GM08714 (cell line): ENCODE data around the gene NEO1.

Experiments
- H3K4me3 ChIP-seq: fragments of 200-500 bp; sonication (Bioruptor generic); 2 replicates; pipeline ENCODE4 v1.5.1; 2014; ENCODE audit warnings: mild to moderate bottlenecking, low read length, inconsistent platforms
- ZNF274 ChIP-seq: IDR thresholded peaks from 2 replicates; pipeline ENCODE4 v1.6.1; 2012; ENCODE audit warnings: mild to moderate bottlenecking, low read depth, low read length

Gene NEO1

GRCh38 chr15:73130830-73131229 is 78.6 kb downstream of the NEO1 start:
- TF ChIP-seq ZNF274 = no peak

GRCh38 chr15:73134196-73134595 is 81.9 kb downstream of the NEO1 start:
- TF ChIP-seq ZNF274 = no peak

More at GRCh38 chr15:73130830-73131229, 78.6 kb downstream of the NEO1 start:
- H3K4me3 ChIP-seq = no peak overlapping the region

GRCh38 chr15:73139041-73139743 is 86.9 kb downstream of the NEO1 start:
- no peak for TF ChIP-seq ZNF274
- H3K4me3 ChIP-seq = no peak overlapping the region

More at GRCh38 chr15:73134196-73134595, 81.9 kb downstream of the NEO1 start:
- H3K4me3 ChIP-seq = no peak overlapping the region

DNA sequence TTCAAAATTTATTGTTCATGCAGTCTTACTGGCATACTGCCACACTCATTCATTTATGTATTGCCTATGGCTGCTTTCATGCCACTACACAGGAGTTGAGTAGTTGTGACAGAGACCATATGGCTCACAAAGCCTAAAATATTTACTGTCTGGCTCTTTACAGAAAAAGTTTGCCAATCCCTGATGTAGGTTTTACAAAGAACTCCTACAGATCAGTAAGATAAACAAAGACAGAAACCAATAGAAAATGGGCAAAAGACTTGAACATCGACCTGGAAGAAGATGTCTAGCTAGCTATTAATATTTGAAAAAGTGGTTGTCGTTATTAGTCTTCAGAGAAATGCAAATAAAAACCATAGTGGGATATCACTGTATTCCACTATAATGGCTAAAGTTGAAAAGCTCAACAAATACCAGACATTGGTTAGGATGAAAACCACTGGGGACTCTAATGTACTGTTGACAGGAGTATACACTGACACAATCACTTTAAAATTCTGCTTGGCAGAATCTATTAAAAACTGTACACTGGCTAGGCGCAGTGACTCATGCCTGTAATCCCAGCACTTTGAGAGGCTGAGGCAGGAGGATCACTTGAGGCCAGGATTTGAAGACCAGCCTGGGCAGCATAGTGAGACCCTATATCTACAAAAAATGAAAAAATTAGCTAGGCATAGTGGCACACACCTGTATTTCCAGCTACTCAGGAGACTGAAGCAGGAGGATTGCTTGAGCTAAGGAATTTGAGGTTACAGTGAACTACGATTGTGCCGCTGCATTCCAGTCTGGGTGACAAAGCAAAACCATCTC is 87.7 kb downstream of the NEO1 start:
- no peak overlapping the region for H3K4me3 ChIP-seq

DNA sequence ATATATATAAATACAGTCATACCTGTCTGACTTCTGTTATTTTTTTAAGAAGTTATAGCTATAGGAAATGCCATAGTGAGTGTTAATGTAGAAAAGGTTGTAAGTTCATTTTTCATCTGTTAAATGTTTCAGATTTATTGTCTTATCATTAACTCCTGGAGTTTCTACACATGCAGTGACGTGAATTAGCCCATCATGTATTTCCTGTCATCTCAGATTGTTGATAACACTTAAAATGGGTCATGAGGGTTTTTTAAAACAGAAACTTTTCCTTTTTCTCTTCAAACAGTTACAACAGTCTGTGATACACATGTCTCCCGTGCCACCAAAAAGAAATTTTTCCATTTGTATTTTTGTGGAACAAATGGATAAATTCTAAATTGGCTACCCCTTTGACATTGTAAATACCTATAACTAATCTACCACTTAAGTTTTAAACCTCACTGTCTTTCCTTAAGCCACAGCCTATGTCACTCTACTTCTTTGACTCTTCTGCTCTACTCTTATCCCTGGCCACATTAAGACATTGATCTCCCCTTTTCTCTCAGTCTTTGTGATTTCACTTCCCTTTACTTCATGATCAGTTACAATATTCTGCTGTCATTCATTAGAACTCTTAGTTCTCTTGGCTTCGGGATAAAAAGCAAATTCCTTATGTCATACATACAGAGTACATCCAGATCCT is 89.1 kb downstream of the NEO1 start:
- TF ChIP-seq ZNF274 = no peak
- no peak overlapping the region for H3K4me3 ChIP-seq

More for the DNA sequence above, 87.7 kb downstream of the NEO1 start:
- TF ChIP-seq ZNF274 = no peak

DNA sequence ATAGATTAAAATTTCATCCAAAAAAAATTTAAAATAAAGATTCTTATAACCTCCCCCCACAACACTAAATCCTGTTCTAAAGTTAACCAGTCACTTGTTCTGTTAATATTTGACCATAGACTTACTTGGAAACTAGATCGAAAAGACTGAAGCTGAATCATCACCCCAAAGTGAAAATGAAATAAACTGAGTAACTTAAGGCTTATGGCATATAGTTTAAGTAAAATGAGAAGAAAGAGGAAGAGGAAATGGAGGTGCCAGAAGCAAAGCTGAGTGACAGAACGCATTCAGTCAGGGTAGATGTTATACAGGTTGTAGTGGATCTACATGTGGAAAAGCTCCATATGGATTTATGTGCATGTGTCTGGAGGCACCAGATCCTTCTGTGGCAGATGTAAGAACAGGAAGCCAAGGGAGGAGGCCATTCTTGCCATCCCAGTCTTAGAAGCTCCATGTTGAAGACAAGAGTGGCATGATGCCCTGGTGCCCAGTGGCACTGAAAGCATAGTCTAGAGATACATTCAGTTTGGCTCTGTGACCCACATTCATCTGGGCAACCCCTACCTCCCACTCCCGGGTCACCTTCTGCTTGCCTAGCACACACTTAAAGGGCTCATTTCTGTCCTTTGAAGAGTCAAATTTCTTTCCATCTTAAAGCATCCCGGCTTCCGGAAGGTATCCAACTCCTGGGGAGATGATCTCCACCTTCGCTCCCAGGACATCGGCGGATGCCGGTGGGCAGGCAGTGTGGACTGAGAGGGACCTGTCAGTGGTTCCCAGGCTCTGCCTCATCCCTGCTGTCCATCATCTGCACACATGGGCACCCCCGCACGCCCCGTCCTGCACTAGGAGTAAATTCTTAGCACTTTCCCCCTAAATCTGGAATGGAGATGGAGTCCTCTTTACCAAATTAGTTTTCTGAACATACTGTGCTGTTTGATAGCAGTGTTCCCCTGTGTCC is 90.8 kb downstream of the NEO1 start:
- no peak for TF ChIP-seq ZNF274
- no peak overlapping the region; the same call in 1 of the 2 replicates for H3K4me3 ChIP-seq

- no peak overlapping the region for H3K4me3 ChIP-seq
- TF ChIP-seq ZNF274 = no peak
Measured at GRCh38 chr15:73143763-73144155, 91.5 kb downstream of the NEO1 start.

GRCh38 chr15:73146419-73146818 is 94.2 kb downstream of the NEO1 start:
- H3K4me3 ChIP-seq = no peak overlapping the region
- no peak for TF ChIP-seq ZNF274

GRCh38 chr15:73150831-73151230 is 98.6 kb downstream of the NEO1 start:
- TF ChIP-seq ZNF274 = no peak
- no peak overlapping the region for H3K4me3 ChIP-seq

DNA sequence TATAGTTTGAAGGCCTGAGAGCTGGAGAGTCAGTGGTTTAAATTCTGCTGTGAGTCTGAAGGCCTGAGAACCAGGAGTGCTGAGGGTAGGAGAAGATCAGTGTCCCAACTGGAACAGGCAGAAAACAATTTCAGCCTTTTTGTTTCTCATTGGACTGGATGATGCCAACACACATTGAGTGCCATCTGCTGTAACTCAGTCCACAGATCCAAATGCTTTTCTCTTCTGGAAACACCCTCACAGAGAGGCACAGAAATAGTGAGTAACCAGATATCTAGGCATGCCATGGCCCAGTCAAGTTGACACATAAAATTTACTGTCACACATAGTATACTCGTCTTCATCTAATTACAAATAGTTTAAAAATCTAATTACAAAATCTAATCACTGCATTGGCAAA is 100.8 kb downstream of the NEO1 start:
- H3K4me3 ChIP-seq = no peak overlapping the region
- TF ChIP-seq ZNF274 = no peak

DNA sequence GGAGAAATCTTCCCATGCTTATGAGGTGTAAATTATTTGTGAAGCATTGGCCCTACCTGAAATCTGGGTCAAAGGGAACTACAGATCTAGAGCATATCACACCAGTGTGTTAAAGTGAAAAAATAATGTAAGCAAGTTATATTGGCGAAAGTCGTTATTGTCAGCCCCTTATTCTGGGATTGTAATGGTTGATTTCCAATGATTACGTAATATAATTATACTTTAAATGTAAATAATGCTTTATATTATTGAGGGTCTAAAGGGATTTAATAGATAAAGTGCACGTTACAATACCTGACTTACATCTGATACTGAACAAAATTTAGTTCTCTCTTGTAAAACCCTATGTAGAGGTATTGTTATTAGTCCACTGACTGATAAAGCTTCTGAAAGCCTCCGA is 101.2 kb downstream of the NEO1 start:
- no peak for TF ChIP-seq ZNF274
- no peak overlapping the region for H3K4me3 ChIP-seq

- no peak for TF ChIP-seq ZNF274
- H3K4me3 ChIP-seq = no peak overlapping the region
Measured at GRCh38 chr15:73156431-73157191, 104.3 kb downstream of the NEO1 start.

DNA sequence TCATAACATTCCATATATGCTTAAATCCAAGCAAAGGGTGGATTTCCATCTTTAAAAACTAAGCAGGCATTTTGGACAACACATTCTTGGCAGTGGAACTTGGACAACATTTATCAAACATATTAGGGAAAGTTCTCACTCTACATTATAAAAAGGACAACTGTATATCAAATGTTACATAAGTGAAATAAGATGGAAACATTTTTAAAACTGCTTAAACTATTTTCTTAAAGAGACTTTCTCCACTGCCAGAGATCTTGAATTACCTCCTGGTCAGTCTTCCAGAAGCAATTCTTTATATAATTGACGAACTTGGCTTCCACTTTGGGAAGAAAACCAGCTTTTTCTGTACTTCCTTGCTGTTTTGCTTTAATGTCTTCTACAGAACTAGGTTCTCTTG is 109.3 kb downstream of the NEO1 start:
- H3K4me3 ChIP-seq = no peak overlapping the region
- no peak for TF ChIP-seq ZNF274
